WTC11 (cell line): ENCODE measurements around the gene PTPRCAP. TPM values are rescaled to one million over a fixed set of nuclear protein-coding genes. Genes with fewer than 3 reads are reported as not detected.

Experiments
- ATF1 ChIP-seq: sonication (generic); formaldehyde crosslinking; IDR thresholded peaks from 2 replicates; pipeline ENCODE4 v1.8.1; 2023; ENCODE audit warnings: mild to moderate bottlenecking, moderate library complexity, missing genetic modification reagents
- FOXK1 ChIP-seq: sonication (generic); formaldehyde crosslinking; IDR thresholded peaks from 2 replicates; pipeline ENCODE4 v1.8.0; 2022; ENCODE audit warnings: mild to moderate bottlenecking, moderate library complexity, missing genetic modification reagents
- GRHL2 ChIP-seq: fragments of 250-450 bp; sonication (Bioruptor Pico); IDR thresholded peaks from 2 replicates; pipeline ENCODE4 v1.8.0; 2022; ENCODE audit warnings: mild to moderate bottlenecking, moderate library complexity; ENCODE audit not compliant: insufficient replicate concordance, severe bottlenecking
- PREB ChIP-seq: sonication (generic); formaldehyde crosslinking; IDR thresholded peaks from 2 replicates; pipeline ENCODE4 v1.8.1; 2022; ENCODE audit warnings: mild to moderate bottlenecking, missing genetic modification reagents, moderate library complexity, borderline replicate concordance
- PRRX2 ChIP-seq: fragments of 250-450 bp; sonication (Bioruptor Pico); IDR thresholded peaks from 2 replicates; pipeline ENCODE4 v1.8.0; 2021; ENCODE audit warnings: mild to moderate bottlenecking
- RORB ChIP-seq: fragments of 250-450 bp; sonication (Bioruptor Pico); IDR thresholded peaks from 2 replicates; pipeline ENCODE4 v1.9.0; 2021; ENCODE audit warnings: mild to moderate bottlenecking
- SMAD4 ChIP-seq: sonication (generic); formaldehyde crosslinking; IDR thresholded peaks from 2 replicates; pipeline ENCODE4 v1.8.0; 2022; ENCODE audit warnings: mild to moderate bottlenecking, missing genetic modification reagents
- TEAD4 ChIP-seq: sonication (generic); formaldehyde crosslinking; IDR thresholded peaks from 2 replicates; pipeline ENCODE4 v1.8.0; 2022; ENCODE audit warnings: mild to moderate bottlenecking, missing genetic modification reagents
- TP53 ChIP-seq: sonication (generic); formaldehyde crosslinking; IDR thresholded peaks from 2 replicates; pipeline ENCODE4 v1.8.1; 2023; ENCODE audit warnings: mild to moderate bottlenecking, missing genetic modification reagents
- USF2 ChIP-seq: sonication (generic); formaldehyde crosslinking; IDR thresholded peaks from 2 replicates; pipeline ENCODE4 v1.8.1; 2023; ENCODE audit warnings: mild to moderate bottlenecking, missing genetic modification reagents, moderate library complexity
- ZBTB21 ChIP-seq: sonication (generic); formaldehyde crosslinking; IDR thresholded peaks from 2 replicates; pipeline ENCODE4 v1.8.1; 2023; ENCODE audit warnings: mild to moderate bottlenecking, missing genetic modification reagents, borderline replicate concordance
- ZMAT4 ChIP-seq: fragments of 250-450 bp; sonication (Bioruptor Pico); IDR thresholded peaks from 2 replicates; pipeline ENCODE4 v1.9.0; 2021; ENCODE audit warnings: mild to moderate bottlenecking
- ZNF317 ChIP-seq: sonication (generic); formaldehyde crosslinking; IDR thresholded peaks from 2 replicates; pipeline ENCODE4 v1.8.1; 2023; ENCODE audit warnings: low read depth, mild to moderate bottlenecking, moderate library complexity, missing genetic modification reagents, borderline replicate concordance
- ZNF425 ChIP-seq: fragments of 250-450 bp; sonication (Bioruptor Pico); conservative IDR thresholded peaks from 2 replicates; pipeline ENCODE4 v1.9.0; 2021; ENCODE audit warnings: mild to moderate bottlenecking
- ZNF671 ChIP-seq: fragments of 250-450 bp; sonication (Bioruptor Pico); IDR thresholded peaks from 2 replicates; pipeline ENCODE4 v1.8.0; 2021; ENCODE audit warnings: mild to moderate bottlenecking
- total RNA-seq: library from RNA; stranded (reverse); gene quantifications from 3 replicates; pipeline ENCODE4 v1.2.3, GENCODE V29; 2021
- TF ChIP-seq, protein P1 (sequence below): fragments of 250-450 bp; sonication (Bioruptor Pico); IDR thresholded peaks from 2 replicates; pipeline ENCODE4 v1.9.0; 2021; ENCODE audit warnings: mild to moderate bottlenecking, borderline replicate concordance
- TF ChIP-seq, protein P2 (sequence below): sonication (generic); formaldehyde crosslinking; IDR thresholded peaks from 2 replicates; pipeline ENCODE4 v1.8.1; 2022; ENCODE audit warnings: missing genetic modification reagents, borderline replicate concordance
- TF ChIP-seq, protein P3 (sequence below): sonication (generic); formaldehyde crosslinking; IDR thresholded peaks from 2 replicates; pipeline ENCODE4 v1.8.0; 2023; ENCODE audit warnings: missing genetic modification reagents, mild to moderate bottlenecking, borderline replicate concordance
- TF ChIP-seq, protein P4 (sequence below): fragments of 250-450 bp; sonication (Bioruptor Pico); IDR thresholded peaks from 2 replicates; pipeline ENCODE4 v1.9.0; 2021; ENCODE audit warnings: moderate library complexity, mild to moderate bottlenecking, inconsistent platforms, borderline replicate concordance
- TF ChIP-seq, protein P5 (sequence below): sonication (generic); formaldehyde crosslinking; IDR thresholded peaks from 2 replicates; pipeline ENCODE4 v1.8.1; 2022; ENCODE audit warnings: mild to moderate bottlenecking, moderate library complexity, missing genetic modification reagents

PTPRCAP gene
- total RNA-seq, 1 experiment from 2014 or later = 3.6 TPM

GRCh38 chr11:67468759-67469507, 31.5 kb upstream of the PTPRCAP start, which contains the start of gene TMEM134 (continued):
- TF ChIP-seq, protein P1, sequence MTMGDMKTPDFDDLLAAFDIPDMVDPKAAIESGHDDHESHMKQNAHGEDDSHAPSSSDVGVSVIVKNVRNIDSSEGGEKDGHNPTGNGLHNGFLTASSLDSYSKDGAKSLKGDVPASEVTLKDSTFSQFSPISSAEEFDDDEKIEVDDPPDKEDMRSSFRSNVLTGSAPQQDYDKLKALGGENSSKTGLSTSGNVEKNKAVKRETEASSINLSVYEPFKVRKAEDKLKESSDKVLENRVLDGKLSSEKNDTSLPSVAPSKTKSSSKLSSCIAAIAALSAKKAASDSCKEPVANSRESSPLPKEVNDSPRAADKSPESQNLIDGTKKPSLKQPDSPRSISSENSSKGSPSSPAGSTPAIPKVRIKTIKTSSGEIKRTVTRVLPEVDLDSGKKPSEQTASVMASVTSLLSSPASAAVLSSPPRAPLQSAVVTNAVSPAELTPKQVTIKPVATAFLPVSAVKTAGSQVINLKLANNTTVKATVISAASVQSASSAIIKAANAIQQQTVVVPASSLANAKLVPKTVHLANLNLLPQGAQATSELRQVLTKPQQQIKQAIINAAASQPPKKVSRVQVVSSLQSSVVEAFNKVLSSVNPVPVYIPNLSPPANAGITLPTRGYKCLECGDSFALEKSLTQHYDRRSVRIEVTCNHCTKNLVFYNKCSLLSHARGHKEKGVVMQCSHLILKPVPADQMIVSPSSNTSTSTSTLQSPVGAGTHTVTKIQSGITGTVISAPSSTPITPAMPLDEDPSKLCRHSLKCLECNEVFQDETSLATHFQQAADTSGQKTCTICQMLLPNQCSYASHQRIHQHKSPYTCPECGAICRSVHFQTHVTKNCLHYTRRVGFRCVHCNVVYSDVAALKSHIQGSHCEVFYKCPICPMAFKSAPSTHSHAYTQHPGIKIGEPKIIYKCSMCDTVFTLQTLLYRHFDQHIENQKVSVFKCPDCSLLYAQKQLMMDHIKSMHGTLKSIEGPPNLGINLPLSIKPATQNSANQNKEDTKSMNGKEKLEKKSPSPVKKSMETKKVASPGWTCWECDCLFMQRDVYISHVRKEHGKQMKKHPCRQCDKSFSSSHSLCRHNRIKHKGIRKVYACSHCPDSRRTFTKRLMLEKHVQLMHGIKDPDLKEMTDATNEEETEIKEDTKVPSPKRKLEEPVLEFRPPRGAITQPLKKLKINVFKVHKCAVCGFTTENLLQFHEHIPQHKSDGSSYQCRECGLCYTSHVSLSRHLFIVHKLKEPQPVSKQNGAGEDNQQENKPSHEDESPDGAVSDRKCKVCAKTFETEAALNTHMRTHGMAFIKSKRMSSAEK (CRISPR knock-in tag) = no peak
- TF ChIP-seq, protein P2, sequence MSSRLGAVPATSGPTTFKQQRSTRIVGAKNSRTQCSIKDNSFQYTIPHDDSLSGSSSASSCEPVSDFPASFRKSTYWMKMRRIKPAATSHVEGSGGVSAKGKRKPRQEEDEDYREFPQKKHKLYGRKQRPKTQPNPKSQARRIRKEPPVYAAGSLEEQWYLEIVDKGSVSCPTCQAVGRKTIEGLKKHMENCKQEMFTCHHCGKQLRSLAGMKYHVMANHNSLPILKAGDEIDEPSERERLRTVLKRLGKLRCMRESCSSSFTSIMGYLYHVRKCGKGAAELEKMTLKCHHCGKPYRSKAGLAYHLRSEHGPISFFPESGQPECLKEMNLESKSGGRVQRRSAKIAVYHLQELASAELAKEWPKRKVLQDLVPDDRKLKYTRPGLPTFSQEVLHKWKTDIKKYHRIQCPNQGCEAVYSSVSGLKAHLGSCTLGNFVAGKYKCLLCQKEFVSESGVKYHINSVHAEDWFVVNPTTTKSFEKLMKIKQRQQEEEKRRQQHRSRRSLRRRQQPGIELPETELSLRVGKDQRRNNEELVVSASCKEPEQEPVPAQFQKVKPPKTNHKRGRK (CRISPR knock-in tag) = no peak
- TF ChIP-seq ZMAT4 (CRISPR knock-in tag) (peak; percentile 25; the same call in 1 of the 2 replicates), ZNF671 (CRISPR knock-in tag) (no peak), ATF1 (no peak), ZNF425 (CRISPR knock-in tag) (no peak), ZNF317 (CRISPR knock-in tag) (no peak), FOXK1 (CRISPR knock-in tag) (no peak; the same call in 1 of the 2 replicates), PREB (CRISPR knock-in tag) (no peak), PRRX2 (CRISPR knock-in tag) (no peak), GRHL2 (no peak), SMAD4 (no peak), TEAD4 (CRISPR knock-in tag) (no peak), USF2 (CRISPR knock-in tag) (peak; percentile 44; the same call in 1 of the 2 replicates), TP53 (CRISPR knock-in tag) (0 out of 2 replicates have a peak, but pooled peaks have one; percentile 70), ZBTB21 (CRISPR knock-in tag) (no peak), RORB (no peak)
- TF ChIP-seq, protein P3, sequence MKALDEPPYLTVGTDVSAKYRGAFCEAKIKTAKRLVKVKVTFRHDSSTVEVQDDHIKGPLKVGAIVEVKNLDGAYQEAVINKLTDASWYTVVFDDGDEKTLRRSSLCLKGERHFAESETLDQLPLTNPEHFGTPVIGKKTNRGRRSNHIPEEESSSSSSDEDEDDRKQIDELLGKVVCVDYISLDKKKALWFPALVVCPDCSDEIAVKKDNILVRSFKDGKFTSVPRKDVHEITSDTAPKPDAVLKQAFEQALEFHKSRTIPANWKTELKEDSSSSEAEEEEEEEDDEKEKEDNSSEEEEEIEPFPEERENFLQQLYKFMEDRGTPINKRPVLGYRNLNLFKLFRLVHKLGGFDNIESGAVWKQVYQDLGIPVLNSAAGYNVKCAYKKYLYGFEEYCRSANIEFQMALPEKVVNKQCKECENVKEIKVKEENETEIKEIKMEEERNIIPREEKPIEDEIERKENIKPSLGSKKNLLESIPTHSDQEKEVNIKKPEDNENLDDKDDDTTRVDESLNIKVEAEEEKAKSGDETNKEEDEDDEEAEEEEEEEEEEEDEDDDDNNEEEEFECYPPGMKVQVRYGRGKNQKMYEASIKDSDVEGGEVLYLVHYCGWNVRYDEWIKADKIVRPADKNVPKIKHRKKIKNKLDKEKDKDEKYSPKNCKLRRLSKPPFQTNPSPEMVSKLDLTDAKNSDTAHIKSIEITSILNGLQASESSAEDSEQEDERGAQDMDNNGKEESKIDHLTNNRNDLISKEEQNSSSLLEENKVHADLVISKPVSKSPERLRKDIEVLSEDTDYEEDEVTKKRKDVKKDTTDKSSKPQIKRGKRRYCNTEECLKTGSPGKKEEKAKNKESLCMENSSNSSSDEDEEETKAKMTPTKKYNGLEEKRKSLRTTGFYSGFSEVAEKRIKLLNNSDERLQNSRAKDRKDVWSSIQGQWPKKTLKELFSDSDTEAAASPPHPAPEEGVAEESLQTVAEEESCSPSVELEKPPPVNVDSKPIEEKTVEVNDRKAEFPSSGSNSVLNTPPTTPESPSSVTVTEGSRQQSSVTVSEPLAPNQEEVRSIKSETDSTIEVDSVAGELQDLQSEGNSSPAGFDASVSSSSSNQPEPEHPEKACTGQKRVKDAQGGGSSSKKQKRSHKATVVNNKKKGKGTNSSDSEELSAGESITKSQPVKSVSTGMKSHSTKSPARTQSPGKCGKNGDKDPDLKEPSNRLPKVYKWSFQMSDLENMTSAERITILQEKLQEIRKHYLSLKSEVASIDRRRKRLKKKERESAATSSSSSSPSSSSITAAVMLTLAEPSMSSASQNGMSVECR (CRISPR knock-in tag) = 0 out of 2 replicates have a peak, but pooled peaks have one; percentile 14
- TF ChIP-seq, protein P4, sequence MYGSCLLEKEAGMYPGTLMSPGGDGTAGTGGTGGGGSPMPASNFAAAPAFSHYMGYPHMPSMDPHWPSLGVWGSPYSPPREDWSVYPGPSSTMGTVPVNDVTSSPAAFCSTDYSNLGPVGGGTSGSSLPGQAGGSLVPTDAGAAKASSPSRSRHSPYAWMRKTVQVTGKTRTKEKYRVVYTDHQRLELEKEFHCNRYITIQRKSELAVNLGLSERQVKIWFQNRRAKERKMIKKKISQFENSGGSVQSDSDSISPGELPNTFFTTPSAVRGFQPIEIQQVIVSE (CRISPR knock-in tag) = no peak
- TF ChIP-seq, protein P5, sequence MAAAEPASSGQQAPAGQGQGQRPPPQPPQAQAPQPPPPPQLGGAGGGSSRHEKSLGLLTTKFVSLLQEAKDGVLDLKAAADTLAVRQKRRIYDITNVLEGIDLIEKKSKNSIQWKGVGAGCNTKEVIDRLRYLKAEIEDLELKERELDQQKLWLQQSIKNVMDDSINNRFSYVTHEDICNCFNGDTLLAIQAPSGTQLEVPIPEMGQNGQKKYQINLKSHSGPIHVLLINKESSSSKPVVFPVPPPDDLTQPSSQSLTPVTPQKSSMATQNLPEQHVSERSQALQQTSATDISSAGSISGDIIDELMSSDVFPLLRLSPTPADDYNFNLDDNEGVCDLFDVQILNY = 0 out of 2 replicates have a peak, but pooled peaks have one; percentile 16
